Liver (tissue), 9 donors: ENCODE measurements around the gene REEP1. TPM values are rescaled to one million over a fixed set of nuclear protein-coding genes. Genes with fewer than 3 reads are reported as not detected.

Experiments
- DNase-seq: peaks from one replicate; pipeline ENCODE4 v3.0.0-alpha.2; 2017; ENCODE audit warnings: low spot score
- H3K27ac ChIP-seq, 2 donors: one replicate each; pipeline ENCODE4 v1.7.0; 2013; ENCODE audit warnings: inconsistent platforms in 2 of 2, low read length in 2 of 2, control low read depth in 1 of 2, low read depth in 1 of 2, mild to moderate bottlenecking in 1 of 2
- H3K27me3 ChIP-seq, 4 donors: one replicate each; pipeline versions ENCODE4 v1.6.1 to v1.7.0; 2013; ENCODE audit warnings: low read length in 3 of 4, inconsistent platforms in 1 of 4, mild to moderate bottlenecking in 1 of 4, moderate library complexity in 1 of 4; ENCODE audit not compliant: control insufficient read depth in 4 of 4, insufficient read depth in 4 of 4
- H3K36me3 ChIP-seq, 4 donors: one replicate each; pipeline versions ENCODE4 v1.6.1 to v1.7.0; 2013; ENCODE audit warnings: low read length in 3 of 4, mild to moderate bottlenecking in 3 of 4, low read depth in 1 of 4, moderate library complexity in 1 of 4; ENCODE audit not compliant: control insufficient read depth in 4 of 4, insufficient read depth in 3 of 4
- H3K4me1 ChIP-seq, 4 donors: one replicate each; pipeline versions ENCODE4 v1.6.1 to v1.7.0; 2013; ENCODE audit warnings: low read length in 3 of 4, mild to moderate bottlenecking in 3 of 4, moderate library complexity in 1 of 4; ENCODE audit not compliant: control insufficient read depth in 4 of 4, insufficient read depth in 4 of 4
- H3K4me3 ChIP-seq, 3 donors: one replicate each; pipeline versions ENCODE4 v1.6.1 to v1.7.0; 2013; ENCODE audit warnings: low read length in 3 of 3, control low read depth in 1 of 3, low read depth in 1 of 3, mild to moderate bottlenecking in 1 of 3
- H3K9ac ChIP-seq, 2 donors: one replicate each; pipeline ENCODE4 v1.7.0; 2013; ENCODE audit warnings: low read length in 2 of 2, mild to moderate bottlenecking in 2 of 2, moderate library complexity in 2 of 2, control low read depth in 1 of 2, low read depth in 1 of 2
- H3K9me3 ChIP-seq, 4 donors: one replicate each; pipeline versions ENCODE4 v1.6.1 to v1.7.0; 2013; ENCODE audit warnings: low read length in 3 of 4; ENCODE audit not compliant: control insufficient read depth in 4 of 4
- EGR1 ChIP-seq, 2 donors: IDR thresholded peaks; 2 replicates each; pipeline ENCODE4 v1.6.1; 2016 to 2018; ENCODE audit warnings: antibody characterized with exemption in 2 of 2, low read depth in 2 of 2
- FOXA1 ChIP-seq: IDR thresholded peaks from 2 replicates; pipeline ENCODE4 v1.6.1; 2016; ENCODE audit warnings: antibody characterized with exemption
- FOXA2 ChIP-seq: IDR thresholded peaks from 2 replicates; pipeline ENCODE4 v1.6.1; 2016; ENCODE audit warnings: antibody characterized with exemption
- GABPA ChIP-seq, 2 donors: IDR thresholded peaks in 1 of 2; conservative IDR thresholded peaks in 1 of 2; 2 replicates each; pipeline ENCODE4 v1.6.1; 2016; ENCODE audit warnings: antibody characterized with exemption in 2 of 2, mild to moderate bottlenecking in 1 of 2, moderate library complexity in 1 of 2
- HNF4A ChIP-seq, 2 donors: conservative IDR thresholded peaks; 2 replicates each; pipeline ENCODE4 v1.6.1; 2016; ENCODE audit warnings: antibody characterized with exemption in 2 of 2, mild to moderate bottlenecking in 2 of 2
- HNF4G ChIP-seq: IDR thresholded peaks from 2 replicates; pipeline ENCODE4 v1.6.1; 2016; ENCODE audit warnings: antibody characterized with exemption
- JUND ChIP-seq, 2 donors: IDR thresholded peaks; 2 replicates each; pipeline ENCODE4 v1.6.1; 2016; ENCODE audit warnings: antibody characterized with exemption in 2 of 2
- MAX ChIP-seq: IDR thresholded peaks from 2 replicates; pipeline ENCODE4 v1.6.1; 2016; ENCODE audit warnings: antibody characterized with exemption
- NR2F2 ChIP-seq: IDR thresholded peaks from 2 replicates; pipeline ENCODE4 v1.6.1; 2016; ENCODE audit warnings: antibody characterized with exemption
- RXRA ChIP-seq, 2 donors: IDR thresholded peaks; 2 replicates each; pipeline ENCODE4 v1.6.1; 2017 to 2018; ENCODE audit warnings: antibody characterized with exemption in 2 of 2, mild to moderate bottlenecking in 1 of 2
- TAF1 ChIP-seq: conservative IDR thresholded peaks from 2 replicates; pipeline ENCODE4 v1.6.1; 2016; ENCODE audit warnings: antibody characterized with exemption, mild to moderate bottlenecking
- YY1 ChIP-seq: IDR thresholded peaks from 2 replicates; pipeline ENCODE4 v1.6.1; 2016; ENCODE audit warnings: antibody characterized with exemption, mild to moderate bottlenecking
- WGBS: extraction: QIAGEN DNeasy Blood & Tissue Kit; methylation state at CpG from one replicate; pipeline ENCODE4 v1.1.7; 2013; 5-methylcytosine and 5-hydroxymethylcytosine counted together
- polyA plus RNA-seq, 2 donors: library from polyadenylated mRNA; stranded (reverse) in 1 of 2; unstranded in 1 of 2; fragments of 200-250 nt in 1 of 2; fragments of >200 nt in 1 of 2; fragmentation: Nextera tagmentation in 1 of 2; extraction: Ambion mirVana in 1 of 2; gene quantifications; one replicate each; pipeline versions ENCODE4 v1.2.1 to v1.2.3, GENCODE V29; 2013 to 2015
- total RNA-seq, 2 donors: library from RNA; depleted of rRNA; stranded (reverse); fragments of >200 nt; gene quantifications; one replicate each; pipeline ENCODE4 v1.2.3, GENCODE V29; 2014
- TF ChIP-seq, protein P1 (sequence below): IDR thresholded peaks from 2 replicates; pipeline ENCODE4 v1.6.1; 2016; ENCODE audit warnings: antibody characterized with exemption
- TF ChIP-seq, protein P2 (sequence below): IDR thresholded peaks from 2 replicates; pipeline ENCODE4 v1.6.1; 2016; ENCODE audit warnings: antibody characterized with exemption, mild to moderate bottlenecking
- TF ChIP-seq, protein P3 (sequence below): fragments of 150-350 bp; IDR thresholded peaks from 2 replicates; pipeline ENCODE4 v1.5.1; 2017; ENCODE audit warnings: improper control_type of control experiment, low read depth, low read length; ENCODE audit not compliant: missing input control
- TF ChIP-seq, protein P4 (sequence below): IDR thresholded peaks from 2 replicates; pipeline ENCODE4 v1.6.1; 2016; ENCODE audit warnings: antibody characterized with exemption
- donor health status: healthy.
- donor health status: healthy.
- donor health status: healthy.
- donor health status: healthy.
- donor health status: healthy.

Gene REEP1
- total and polyA plus RNA-seq, 4 donors, result 0.46 to 1.7 (median 0.89) TPM

DNA sequence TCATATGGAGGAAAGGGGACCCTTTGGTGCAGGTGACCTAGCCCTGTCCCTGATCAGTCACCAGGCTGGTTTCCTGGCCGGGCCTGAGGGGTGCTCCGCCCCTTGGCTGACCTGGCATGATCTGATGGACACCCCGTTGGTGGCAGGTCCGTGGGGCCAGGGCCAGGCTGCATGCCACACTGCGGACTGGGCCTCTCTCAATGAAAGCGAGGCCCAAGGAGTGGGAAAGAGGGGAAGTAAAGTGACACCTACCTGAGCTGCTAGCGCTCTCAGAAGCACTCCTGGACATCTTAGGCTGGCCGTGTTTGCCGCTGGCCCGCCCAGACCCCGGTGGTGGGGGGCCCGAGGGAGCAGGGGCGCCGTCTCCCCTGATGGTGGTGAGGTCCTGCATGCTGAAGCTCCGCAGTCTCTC is 105.0 kb downstream of the REEP1 start:
- H3K9ac ChIP-seq, result no peak overlapping the region
- no peaks in the 10 kb centered on the region for H3K36me3 ChIP-seq
- TF ChIP-seq EGR1 (IDR thresholded peaks at IDR 0.05; ENCODE audit: low read depth in 2 of 2), result no peak
- TF ChIP-seq FOXA2, result no peak
- no peak for TF ChIP-seq MAX
- TF ChIP-seq HNF4A (conservative IDR thresholded peaks at IDR 0.05), result no peak
- TF ChIP-seq NR2F2, result no peak
- TF ChIP-seq, protein P1, sequence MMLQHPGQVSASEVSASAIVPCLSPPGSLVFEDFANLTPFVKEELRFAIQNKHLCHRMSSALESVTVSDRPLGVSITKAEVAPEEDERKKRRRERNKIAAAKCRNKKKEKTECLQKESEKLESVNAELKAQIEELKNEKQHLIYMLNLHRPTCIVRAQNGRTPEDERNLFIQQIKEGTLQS, result no peak
- TF ChIP-seq FOXA1, result no peak
- TF ChIP-seq, protein P2, sequence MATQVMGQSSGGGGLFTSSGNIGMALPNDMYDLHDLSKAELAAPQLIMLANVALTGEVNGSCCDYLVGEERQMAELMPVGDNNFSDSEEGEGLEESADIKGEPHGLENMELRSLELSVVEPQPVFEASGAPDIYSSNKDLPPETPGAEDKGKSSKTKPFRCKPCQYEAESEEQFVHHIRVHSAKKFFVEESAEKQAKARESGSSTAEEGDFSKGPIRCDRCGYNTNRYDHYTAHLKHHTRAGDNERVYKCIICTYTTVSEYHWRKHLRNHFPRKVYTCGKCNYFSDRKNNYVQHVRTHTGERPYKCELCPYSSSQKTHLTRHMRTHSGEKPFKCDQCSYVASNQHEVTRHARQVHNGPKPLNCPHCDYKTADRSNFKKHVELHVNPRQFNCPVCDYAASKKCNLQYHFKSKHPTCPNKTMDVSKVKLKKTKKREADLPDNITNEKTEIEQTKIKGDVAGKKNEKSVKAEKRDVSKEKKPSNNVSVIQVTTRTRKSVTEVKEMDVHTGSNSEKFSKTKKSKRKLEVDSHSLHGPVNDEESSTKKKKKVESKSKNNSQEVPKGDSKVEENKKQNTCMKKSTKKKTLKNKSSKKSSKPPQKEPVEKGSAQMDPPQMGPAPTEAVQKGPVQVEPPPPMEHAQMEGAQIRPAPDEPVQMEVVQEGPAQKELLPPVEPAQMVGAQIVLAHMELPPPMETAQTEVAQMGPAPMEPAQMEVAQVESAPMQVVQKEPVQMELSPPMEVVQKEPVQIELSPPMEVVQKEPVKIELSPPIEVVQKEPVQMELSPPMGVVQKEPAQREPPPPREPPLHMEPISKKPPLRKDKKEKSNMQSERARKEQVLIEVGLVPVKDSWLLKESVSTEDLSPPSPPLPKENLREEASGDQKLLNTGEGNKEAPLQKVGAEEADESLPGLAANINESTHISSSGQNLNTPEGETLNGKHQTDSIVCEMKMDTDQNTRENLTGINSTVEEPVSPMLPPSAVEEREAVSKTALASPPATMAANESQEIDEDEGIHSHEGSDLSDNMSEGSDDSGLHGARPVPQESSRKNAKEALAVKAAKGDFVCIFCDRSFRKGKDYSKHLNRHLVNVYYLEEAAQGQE, result no peak
- TF ChIP-seq HNF4G, result no peak
- TF ChIP-seq, protein P3, sequence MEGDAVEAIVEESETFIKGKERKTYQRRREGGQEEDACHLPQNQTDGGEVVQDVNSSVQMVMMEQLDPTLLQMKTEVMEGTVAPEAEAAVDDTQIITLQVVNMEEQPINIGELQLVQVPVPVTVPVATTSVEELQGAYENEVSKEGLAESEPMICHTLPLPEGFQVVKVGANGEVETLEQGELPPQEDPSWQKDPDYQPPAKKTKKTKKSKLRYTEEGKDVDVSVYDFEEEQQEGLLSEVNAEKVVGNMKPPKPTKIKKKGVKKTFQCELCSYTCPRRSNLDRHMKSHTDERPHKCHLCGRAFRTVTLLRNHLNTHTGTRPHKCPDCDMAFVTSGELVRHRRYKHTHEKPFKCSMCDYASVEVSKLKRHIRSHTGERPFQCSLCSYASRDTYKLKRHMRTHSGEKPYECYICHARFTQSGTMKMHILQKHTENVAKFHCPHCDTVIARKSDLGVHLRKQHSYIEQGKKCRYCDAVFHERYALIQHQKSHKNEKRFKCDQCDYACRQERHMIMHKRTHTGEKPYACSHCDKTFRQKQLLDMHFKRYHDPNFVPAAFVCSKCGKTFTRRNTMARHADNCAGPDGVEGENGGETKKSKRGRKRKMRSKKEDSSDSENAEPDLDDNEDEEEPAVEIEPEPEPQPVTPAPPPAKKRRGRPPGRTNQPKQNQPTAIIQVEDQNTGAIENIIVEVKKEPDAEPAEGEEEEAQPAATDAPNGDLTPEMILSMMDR, result no peak
- no peak for TF ChIP-seq TAF1
- no peak for TF ChIP-seq GABPA (IDR thresholded peaks at IDR 0.05 in 1 of 2, conservative IDR thresholded peaks at IDR 0.05 in 1 of 2)
- TF ChIP-seq RXRA (IDR thresholded peaks at IDR 0.05), result no peak
- TF ChIP-seq YY1, result no peak
- TF ChIP-seq JUND (IDR thresholded peaks at IDR 0.05), result no peak
- TF ChIP-seq, protein P4, sequence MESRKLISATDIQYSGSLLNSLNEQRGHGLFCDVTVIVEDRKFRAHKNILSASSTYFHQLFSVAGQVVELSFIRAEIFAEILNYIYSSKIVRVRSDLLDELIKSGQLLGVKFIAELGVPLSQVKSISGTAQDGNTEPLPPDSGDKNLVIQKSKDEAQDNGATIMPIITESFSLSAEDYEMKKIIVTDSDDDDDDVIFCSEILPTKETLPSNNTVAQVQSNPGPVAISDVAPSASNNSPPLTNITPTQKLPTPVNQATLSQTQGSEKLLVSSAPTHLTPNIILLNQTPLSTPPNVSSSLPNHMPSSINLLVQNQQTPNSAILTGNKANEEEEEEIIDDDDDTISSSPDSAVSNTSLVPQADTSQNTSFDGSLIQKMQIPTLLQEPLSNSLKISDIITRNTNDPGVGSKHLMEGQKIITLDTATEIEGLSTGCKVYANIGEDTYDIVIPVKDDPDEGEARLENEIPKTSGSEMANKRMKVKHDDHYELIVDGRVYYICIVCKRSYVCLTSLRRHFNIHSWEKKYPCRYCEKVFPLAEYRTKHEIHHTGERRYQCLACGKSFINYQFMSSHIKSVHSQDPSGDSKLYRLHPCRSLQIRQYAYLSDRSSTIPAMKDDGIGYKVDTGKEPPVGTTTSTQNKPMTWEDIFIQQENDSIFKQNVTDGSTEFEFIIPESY, result no peak
- 90% methylated on average over 15 of the region's 15 CpGs for WGBS
- no peaks in the 10 kb centered on the region for H3K27me3 ChIP-seq
- no peaks in the 10 kb centered on the region for H3K4me1 ChIP-seq
- H3K9me3 ChIP-seq, result no peaks in the 10 kb centered on the region
- no peak for DNase-seq
- no peak overlapping the region for H3K27ac ChIP-seq
- no peak overlapping the region for H3K4me3 ChIP-seq
